Psoas muscle (tissue), 8 donors: ENCODE data around the gene ST6GALNAC2. TPM values are rescaled to one million over a fixed set of nuclear protein-coding genes. Genes with fewer than 3 reads are reported as not detected.
"Not testable (repeated sequence)": the region's sequence is repeated elsewhere in the genome, so short reads cannot be mapped to it uniquely, and the experiment has no call there.

Source experiments
- ATAC-seq, 4 donors: fragments of 200-7000 bp; cut with Tn5 transposase; one replicate each; pipeline ENCODE4 v1.9.1; 2020; ENCODE audit warnings: moderate library complexity in 3 of 4, mild to moderate bottlenecking in 2 of 4
- DNase-seq, 2 donors: peaks; one replicate each; pipeline ENCODE4 v3.0.0-alpha.2; 2020
- H3K27ac ChIP-seq: fragments of 200-600 bp; one replicate; pipeline ENCODE4 v1.8.0; 2022
- H3K27me3 ChIP-seq, 3 donors: fragments of 200-600 bp in 1 of 3; one replicate each; pipeline versions ENCODE4 v1.6.1 to v1.8.0; 2013 to 2022; ENCODE audit warnings: low read length in 2 of 3, mild to moderate bottlenecking in 2 of 3, moderate library complexity in 1 of 3; ENCODE audit not compliant: insufficient read depth in 3 of 3
- H3K36me3 ChIP-seq, 2 donors: fragments of 200-600 bp in 1 of 2; one replicate each; pipeline versions ENCODE4 v1.6.1 to v1.8.0; 2013 to 2022; ENCODE audit warnings: low read depth in 1 of 2, mild to moderate bottlenecking in 1 of 2, moderate library complexity in 1 of 2; ENCODE audit not compliant: insufficient read depth in 1 of 2
- H3K4me1 ChIP-seq: fragments of 200-600 bp; one replicate; pipeline ENCODE4 v1.8.0; 2022
- H3K4me3 ChIP-seq: fragments of 200-600 bp; one replicate; pipeline ENCODE4 v1.8.0; 2022; ENCODE audit warnings: mild to moderate bottlenecking
- H3K9me3 ChIP-seq: fragments of 200-600 bp; one replicate; pipeline ENCODE4 v1.8.0; 2022
- WGBS, 3 donors: extraction: QIAGEN DNeasy Blood & Tissue Kit; methylation state at CpG; one replicate each; pipeline versions ENCODE4 v1.1.6 to v1.1.7; 2013; 5-methylcytosine and 5-hydroxymethylcytosine counted together
- intact Hi-C, 2 donors: fragments of 100-400 bp; cut with DNase I; formaldehyde crosslinking; loops; one replicate each; pipeline versions ENCODE4 v1.11.0 to v1.14.2; 2022
- polyA plus RNA-seq, 3 donors: library from polyadenylated mRNA; stranded (reverse); fragments of 200-250 nt; gene quantifications; one replicate each; pipeline ENCODE4 v1.2.3, GENCODE V29; 2013
- total RNA-seq, 4 donors: library from RNA; stranded (reverse); fragmentation: NEBNext Ultra II Directional in 2 of 4; extraction: Animal tissue kit (Norgen Biotek cat#: 25700) in 2 of 4; gene quantifications; one replicate each; pipeline versions ENCODE4 v1.2.1 to v1.2.4, GENCODE V29; 2021 to 2023
- TF ChIP-seq, protein P1 (sequence below): fragments of 200-600 bp; IDR thresholded peaks from one replicate; pipeline ENCODE4 v1.8.0; 2022; ENCODE audit warnings: antibody characterized with exemption
- donor health status: healthy with polysubstance abuse.
- donor health status: DM: no; HTN: no; CAD: no; lungs with moderate emphysema.
- donor health status: Bipolar disorder and iron deficiency.
- donor health status: healthy.
- donor health status: DM: yes; HTN: yes; CAD: no.
- donor health status: DM: no; HTN: no; CAD: no.
- donor health status: DM: no; HTN: no; CAD: no.
- donor health status: DM: yes; HTN: yes; CAD: no.

Gene ST6GALNAC2
- total and polyA plus RNA-seq, 7 donors, result 1.2 to 17.8 (median 8.7) TPM

DNA sequence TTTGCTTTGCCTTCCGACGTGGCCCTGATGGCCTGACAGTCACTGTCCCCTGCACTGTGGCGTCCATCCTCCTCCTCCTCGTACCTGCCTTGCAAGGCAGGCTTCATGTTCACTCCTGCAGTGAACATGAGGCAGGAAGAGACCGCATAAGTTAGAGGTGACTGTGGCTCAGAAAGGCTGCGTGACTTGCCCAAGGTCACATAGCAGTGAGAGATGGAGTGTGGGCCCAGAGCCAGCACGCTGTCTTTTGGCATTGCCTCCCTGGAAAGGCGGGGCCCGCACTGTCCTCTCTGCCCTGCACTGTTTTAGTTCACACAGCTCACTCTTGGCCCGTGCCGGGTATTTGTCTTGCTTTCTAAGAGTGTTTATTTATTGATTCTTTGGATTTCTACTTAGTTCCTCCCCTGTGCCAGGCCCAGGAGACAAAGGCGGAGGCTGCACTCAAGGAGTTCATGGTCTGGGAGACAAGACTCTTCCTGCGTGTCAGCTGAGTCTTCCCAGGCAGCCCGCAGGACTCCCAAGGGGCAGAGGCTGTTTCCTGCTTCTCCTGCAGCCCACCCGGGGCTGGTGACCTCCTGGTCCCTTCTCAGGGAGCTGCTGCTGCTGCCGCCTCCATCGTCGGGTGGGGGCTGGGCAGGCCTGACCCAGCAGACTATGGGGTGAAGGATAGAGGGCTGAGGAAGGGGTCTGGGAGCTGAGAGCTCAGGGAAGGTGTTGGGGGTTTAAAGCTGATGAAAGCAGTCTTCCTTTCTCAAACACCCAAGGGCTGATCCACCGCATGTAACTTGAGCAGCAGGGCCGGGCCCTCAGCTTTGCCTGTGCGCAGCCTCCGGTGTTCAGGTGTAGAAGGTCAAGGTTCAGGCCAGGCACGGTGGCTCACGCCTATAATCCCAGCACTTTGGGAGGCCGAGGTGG, 60.8 kb downstream of the ST6GALNAC2 start:
- Histone ChIP-seq H3K36me3 (no peaks in the 10 kb centered on the region), H3K4me1 (peaks cover 23% of the 10 kb centered on the region), H3K9me3 (no peaks in the 10 kb centered on the region), H3K4me3 (no peak overlapping the region), H3K27ac (peak overlapping the region; percentile 36), H3K27me3 (peaks cover 0 to 1% (median 0%) of the 10 kb centered on the region in 3 donors)
- intact Hi-C loops, result loop anchor here in 1 of 2 donors (5.0 kb wide), 2 partner anchors 62 to 97 kb away; partner anchors contain the start of gene ST6GALNAC2
- 56 to 60% (median 57%) methylated on average over 25 of the region's 25 CpGs for WGBS, 3 donors
- DNase-seq, result peak; percentile 64 to 74
- peak in 3 of 4 donors; percentile 12 to 41 (median 17) for ATAC-seq
- TF ChIP-seq, protein P1, sequence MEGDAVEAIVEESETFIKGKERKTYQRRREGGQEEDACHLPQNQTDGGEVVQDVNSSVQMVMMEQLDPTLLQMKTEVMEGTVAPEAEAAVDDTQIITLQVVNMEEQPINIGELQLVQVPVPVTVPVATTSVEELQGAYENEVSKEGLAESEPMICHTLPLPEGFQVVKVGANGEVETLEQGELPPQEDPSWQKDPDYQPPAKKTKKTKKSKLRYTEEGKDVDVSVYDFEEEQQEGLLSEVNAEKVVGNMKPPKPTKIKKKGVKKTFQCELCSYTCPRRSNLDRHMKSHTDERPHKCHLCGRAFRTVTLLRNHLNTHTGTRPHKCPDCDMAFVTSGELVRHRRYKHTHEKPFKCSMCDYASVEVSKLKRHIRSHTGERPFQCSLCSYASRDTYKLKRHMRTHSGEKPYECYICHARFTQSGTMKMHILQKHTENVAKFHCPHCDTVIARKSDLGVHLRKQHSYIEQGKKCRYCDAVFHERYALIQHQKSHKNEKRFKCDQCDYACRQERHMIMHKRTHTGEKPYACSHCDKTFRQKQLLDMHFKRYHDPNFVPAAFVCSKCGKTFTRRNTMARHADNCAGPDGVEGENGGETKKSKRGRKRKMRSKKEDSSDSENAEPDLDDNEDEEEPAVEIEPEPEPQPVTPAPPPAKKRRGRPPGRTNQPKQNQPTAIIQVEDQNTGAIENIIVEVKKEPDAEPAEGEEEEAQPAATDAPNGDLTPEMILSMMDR, result no peak

DNA sequence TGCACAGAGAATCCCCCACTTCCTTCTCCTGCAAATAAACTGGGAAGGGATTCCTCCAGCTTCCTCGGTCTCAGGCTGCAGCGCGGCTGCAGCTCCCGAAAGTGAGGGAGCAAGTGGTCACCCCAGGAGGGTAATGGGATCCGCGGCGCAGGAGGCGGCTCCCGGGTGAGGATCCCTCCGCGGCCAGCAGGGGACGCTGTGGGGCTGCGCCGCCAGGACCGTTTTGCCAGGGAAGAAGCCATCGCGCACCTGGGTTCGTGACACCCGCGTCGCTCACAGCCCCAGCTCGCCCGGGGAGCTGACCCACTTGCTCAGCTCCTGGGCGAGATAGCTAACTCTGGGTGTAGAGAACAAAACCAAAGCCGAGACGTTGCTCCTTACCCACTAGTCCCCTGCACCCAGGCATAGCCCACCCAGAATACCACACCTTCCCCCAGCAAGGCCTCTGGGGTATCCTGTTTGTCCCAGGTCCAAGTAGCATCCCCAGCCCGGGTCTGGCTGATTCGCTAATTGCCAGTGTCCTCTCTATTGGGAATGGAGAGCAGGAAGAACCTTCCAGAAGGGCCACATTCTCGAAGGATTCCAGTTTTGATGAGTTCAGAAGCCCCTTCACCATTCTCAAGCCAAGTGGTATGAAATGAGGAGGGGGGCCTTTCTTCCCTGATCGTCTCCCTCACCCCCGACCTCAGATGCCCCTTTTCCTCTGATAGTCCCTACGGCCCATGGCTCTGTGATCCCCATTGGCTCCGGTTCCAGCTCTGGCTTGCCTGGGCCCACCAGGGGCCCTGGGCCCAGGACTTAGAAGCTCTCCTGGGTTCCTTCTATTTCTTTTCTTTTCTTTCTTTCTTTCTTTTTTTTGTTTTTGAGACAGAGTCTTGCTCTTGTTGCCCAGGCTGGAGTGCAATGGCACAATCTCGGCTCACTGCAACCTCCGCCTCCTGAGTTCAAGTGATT, 62.3 kb downstream of the ST6GALNAC2 start:
- Histone ChIP-seq H3K27ac (no peak overlapping the region), H3K4me1 (peaks cover 12% of the 10 kb centered on the region), H3K9me3 (no peaks in the 10 kb centered on the region), H3K4me3 (no peak overlapping the region), H3K36me3 (no peaks in the 10 kb centered on the region), H3K27me3 (peaks cover 0 to 1% (median 0%) of the 10 kb centered on the region in 3 donors)
- DNase-seq (peak; percentile 76 to 90), ATAC-seq (peak; percentile 83 to 92 (median 87))
- 20 to 27% (median 23%) methylated on average over 26 to 35 of the region's 35 CpGs for WGBS, 3 donors
- intact Hi-C loops, result loop anchor here (1.0 to 5.0 kb wide), 4 partner anchors 24 to 101 kb away; partner anchors contain the start of gene ST6GALNAC2 (in 1 of the 2)
- TF ChIP-seq, protein P1, result peak; percentile 100

DNA sequence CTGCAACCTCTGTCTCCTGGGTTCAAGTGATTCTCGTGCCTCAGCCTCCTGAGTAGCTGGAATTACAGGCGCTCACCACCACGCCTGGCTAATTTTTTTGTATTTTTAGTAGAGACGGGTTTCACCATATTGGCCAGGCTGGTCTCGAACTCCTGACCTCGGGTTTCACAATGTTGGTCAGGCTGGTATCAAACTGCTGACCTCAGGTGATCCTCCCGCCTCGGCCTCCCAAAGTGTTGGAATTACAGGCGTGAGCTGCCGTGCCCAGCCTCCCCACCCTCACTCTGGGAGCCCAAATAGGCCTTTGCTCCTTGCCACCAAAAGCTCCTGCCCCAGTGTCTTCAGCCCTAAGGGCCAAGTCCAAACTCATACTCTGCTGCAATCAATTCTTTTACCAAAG, 64.0 kb downstream of the ST6GALNAC2 start:
- WGBS, 3 donors, result 88 to 92% (median 90%) methylated on average over 10 of the region's 10 CpGs
- not testable (repeated sequence) for H3K36me3 ChIP-seq, H3K4me1 ChIP-seq, H3K27me3 ChIP-seq, H3K9me3 ChIP-seq, H3K4me3 ChIP-seq, DNase-seq, H3K27ac ChIP-seq, ATAC-seq
- intact Hi-C loops, result loop anchor here (1.0 to 5.0 kb wide), 3 partner anchors 65 to 101 kb away; partner anchors contain the start of gene ST6GALNAC2 (in 1 of the 2)

DNA sequence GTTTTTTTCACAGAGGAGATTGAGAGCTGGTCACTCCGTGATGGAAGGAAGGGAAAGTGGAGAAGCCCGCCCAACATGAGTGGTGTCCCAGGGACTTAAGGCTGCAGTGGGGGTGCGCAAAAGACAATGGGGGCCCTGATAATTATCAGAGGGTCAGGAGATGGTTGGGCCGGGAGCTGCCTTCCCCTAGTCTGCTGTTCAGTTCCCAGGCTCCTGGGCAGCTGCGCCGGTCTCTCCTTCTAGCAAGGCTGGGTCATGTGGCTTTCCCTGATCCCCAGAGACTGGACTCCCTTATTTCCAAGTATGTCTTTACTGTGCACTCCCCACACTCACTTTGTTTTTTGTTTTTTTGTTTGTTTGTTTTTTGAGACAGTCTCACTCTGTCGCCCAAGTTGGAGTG, 64.4 kb downstream of the ST6GALNAC2 start:
- no peaks in the 10 kb centered on the region for H3K27me3 ChIP-seq
- intact Hi-C loops, result loop anchor here in 1 of 2 donors (5.0 kb wide), 2 partner anchors 66 to 101 kb away; partner anchors contain the start of gene ST6GALNAC2
- TF ChIP-seq, protein P1, result no peak
- H3K36me3 ChIP-seq, result no peaks in the 10 kb centered on the region
- no peak for DNase-seq
- no peak for ATAC-seq
- peaks cover 8% of the 10 kb centered on the region for H3K4me1 ChIP-seq
- no peaks in the 10 kb centered on the region for H3K9me3 ChIP-seq
- H3K27ac ChIP-seq, result no peak overlapping the region
- H3K4me3 ChIP-seq, result no peak overlapping the region
- 81 to 89% (median 88%) methylated on average over 7 of the region's 7 CpGs for WGBS, 3 donors
